ENCODE data around the gene COX14.

- TF ChIP-seq CTCF (IDR thresholded peaks at IDR 0.05; ENCODE audit: insufficient read depth, low read depth, low read length) (no peak), EZH2 (IDR thresholded peaks at IDR 0.05; ENCODE audit: insufficient read depth, low read length) (no peak)
These were observed 9.3 kb upstream of the COX14 start for GRCh38 chr12:50102646-50103309.
